Activated CD4-positive, CD25-positive, alpha-beta regulatory T cell treated with anti-CD3 and anti-CD28 coated beads, Interleukin-2, amount 50 U/mL, for 72 hours (primary cell): ENCODE results near the gene CEP63.

ENCODE experiments used
- DNase-seq: peaks from one replicate; pipeline ENCODE4 v3.0.0; 2021

The CEP63 gene

GRCh38 chr3:134471521-134472193 is 14.2 kb upstream of the CEP63 start:
- no peak for DNase-seq

GRCh38 chr3:134472831-134473230 is 13.0 kb upstream of the CEP63 start:
- DNase-seq: no peak

GRCh38 chr3:134473868-134474546 is 11.8 kb upstream of the CEP63 start:
- DNase-seq: peak; percentile 74

GRCh38 chr3:134474956-134475355 is 10.9 kb upstream of the CEP63 start:
- DNase-seq: no peak

GRCh38 chr3:134476306-134476705 is 9.6 kb upstream of the CEP63 start:
- no peak for DNase-seq

GRCh38 chr3:134477002-134477401 is 8.9 kb upstream of the CEP63 start:
- DNase-seq: no peak

- DNase-seq: no peak
Observed at GRCh38 chr3:134477938-134478337, 7.9 kb upstream of the CEP63 start.

- no peak for DNase-seq
Observed at GRCh38 chr3:134480546-134480945, 5.3 kb upstream of the CEP63 start.

GRCh38 chr3:134481166-134481565 is 4.7 kb upstream of the CEP63 start:
- no peak for DNase-seq

- DNase-seq: no peak
Observed at GRCh38 chr3:134482622-134483021, 3.2 kb upstream of the CEP63 start.

- no peak for DNase-seq
Observed at GRCh38 chr3:134483195-134483900, 2.5 kb upstream of the CEP63 start.

- DNase-seq: no peak
Observed at GRCh38 chr3:134485075-134485717, 661 bp upstream of the CEP63 start.

GRCh38 chr3:134486577-134487041 is 752 bp downstream of the CEP63 start:
- no peak for DNase-seq

- no peak for DNase-seq
Observed at GRCh38 chr3:134487406-134487805, 1.5 kb downstream of the CEP63 start.

GRCh38 chr3:134494495-134494894 is 8.6 kb downstream of the CEP63 start:
- DNase-seq: no peak

- no peak for DNase-seq
Observed at GRCh38 chr3:134495980-134496379, 10.1 kb downstream of the CEP63 start.

- no peak for DNase-seq
Observed at GRCh38 chr3:134496471-134497071, 10.7 kb downstream of the CEP63 start.

- DNase-seq: no peak
Observed at GRCh38 chr3:134503266-134503665, 17.4 kb downstream of the CEP63 start.

GRCh38 chr3:134504132-134504531 is 18.3 kb downstream of the CEP63 start:
- no peak for DNase-seq

- DNase-seq: no peak
Observed at GRCh38 chr3:134505485-134505884, 19.6 kb downstream of the CEP63 start.

- no peak for DNase-seq
Observed at GRCh38 chr3:134511500-134511899, 25.6 kb downstream of the CEP63 start.

- DNase-seq: no peak
Observed at GRCh38 chr3:134516905-134517304, 31.0 kb downstream of the CEP63 start.

GRCh38 chr3:134517791-134518190 is 31.9 kb downstream of the CEP63 start:
- no peak for DNase-seq
